Putamen (tissue), 1 donor: ENCODE measurements around the gene AP5Z1.

Source experiments
- DNase-seq: peaks from one replicate; pipeline ENCODE4 v3.0.0-alpha.2; 2016; ENCODE audit warnings: low spot score

AP5Z1 gene

DNA sequence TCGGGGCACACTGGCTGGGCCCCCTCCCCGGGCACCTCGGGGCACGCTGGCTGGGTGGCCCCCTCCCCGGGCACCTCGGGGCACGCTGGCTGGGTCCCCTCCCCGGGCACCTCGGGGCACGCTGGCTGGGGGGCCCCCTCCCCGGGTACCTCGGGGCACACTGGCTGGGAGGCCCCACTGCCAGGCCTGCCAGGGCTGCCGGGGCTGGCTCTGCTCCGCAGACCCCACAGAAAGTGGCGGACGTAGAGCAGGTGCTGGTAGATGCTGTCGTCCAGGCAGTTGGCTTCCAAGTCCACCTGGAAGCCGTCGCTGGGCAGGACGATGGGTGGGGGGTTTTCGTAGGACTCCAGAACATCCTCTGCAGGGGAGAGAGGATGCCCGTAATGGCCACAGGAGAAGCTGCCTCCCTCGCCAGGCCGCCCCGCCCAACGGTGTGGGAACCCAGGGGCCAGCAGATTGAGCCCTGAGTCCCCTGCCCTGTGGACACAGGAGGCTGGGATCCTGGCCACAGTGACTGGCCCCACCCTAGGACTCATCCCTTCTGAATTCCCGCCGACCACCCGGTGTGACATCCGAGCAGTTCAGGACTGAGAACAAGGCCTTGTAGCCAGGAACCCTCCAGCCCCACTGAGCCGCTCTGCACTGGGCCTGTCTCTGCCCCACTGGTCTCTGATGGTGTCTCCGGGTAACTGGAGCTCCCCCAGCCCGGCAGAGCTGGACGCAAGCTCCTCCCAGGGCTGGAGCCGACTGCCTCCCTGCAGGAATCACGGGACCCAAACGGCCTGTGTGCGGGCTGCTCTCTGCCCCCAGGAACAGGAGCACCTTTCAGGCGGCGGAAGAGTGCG is 28.2 kb downstream of the AP5Z1 start:
- no peak for DNase-seq

DNA sequence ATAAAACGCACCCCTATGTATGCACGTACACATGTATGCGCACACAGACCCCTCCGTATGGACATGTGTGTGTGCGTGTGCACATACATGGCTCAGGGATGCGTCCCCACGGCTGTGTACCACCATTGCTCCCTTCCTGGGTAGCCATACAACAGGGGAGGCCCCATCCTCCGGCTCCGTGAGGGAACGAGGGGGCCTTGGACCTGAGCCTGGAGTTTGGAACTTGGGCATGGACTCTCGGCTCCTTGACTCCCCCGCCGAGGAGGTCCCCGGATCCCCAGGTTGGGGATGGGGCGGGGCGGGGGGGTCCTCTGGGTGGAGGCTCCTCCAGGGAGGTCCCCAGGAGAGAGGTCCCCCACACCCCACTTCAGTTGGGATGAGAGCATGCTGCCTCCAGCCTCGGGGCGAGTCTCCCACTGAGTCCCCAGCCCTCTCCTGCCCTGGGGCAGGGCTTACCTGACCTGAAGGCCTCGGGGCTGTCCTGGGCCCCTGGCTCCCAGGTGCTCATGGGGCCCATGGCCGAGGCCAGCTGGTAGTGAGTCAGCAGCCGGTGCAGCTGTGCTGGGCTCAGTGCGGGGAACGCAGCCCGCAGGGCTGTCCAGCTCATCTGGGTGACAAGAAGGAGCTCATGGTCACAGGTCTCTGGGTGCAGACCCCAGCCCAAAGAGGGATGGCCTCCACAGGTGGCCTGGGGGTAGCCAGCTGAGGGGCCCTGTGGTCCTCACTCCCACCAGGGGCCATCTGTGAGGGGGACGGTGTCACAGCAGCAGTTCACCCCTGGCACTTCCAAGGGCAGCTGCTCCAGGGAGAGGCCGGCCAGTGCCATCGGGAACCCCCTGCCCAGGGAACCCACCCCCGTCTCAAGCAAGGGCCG is 29.9 kb downstream of the AP5Z1 start:
- DNase-seq: no peak

DNA sequence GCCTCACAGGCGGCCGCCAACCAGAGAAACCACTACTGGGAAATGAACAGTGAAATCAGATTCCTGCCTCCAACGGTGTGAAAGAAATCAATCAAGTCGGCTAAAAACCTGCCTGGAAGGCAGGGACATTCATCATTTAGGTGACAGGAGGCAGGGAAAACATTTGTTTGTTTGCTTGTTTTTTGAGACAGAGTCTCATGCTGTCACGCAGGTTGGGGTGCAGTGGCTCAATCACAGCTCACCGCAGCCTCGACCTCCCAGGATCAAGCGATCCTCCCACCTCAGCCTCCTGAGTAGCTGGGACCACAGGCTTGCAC is 30.5 kb downstream of the AP5Z1 start:
- no peak for DNase-seq

DNA sequence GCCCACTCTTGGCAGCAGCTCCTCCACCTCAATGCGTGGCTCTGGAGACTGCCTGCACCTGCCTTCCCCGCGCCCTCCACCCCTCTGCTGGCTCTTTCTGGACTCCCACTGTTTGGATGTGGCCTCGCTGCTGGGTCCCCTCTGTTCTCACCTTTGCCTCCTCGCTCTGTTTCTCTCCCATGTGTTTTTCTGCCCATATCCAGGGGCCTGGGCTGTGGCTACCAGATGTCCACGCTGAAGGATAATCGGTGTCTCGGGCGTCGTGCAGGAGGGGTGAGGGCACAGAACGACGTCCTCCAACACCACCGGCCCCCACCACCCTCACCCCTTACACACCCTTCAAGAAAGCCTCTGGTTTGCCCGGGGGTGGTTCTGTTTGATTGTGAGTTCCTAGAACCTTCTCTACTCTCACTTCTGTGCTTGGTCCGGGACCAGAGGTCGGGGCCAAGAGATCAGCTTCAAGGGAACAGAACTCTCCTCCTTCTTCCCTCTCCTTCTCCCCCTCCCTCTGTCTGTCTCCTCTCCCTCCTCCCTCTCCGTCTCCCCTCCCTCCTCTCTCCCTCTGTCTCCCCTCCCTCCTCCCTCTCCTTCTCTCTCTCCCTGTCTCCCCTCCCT is 31.7 kb downstream of the AP5Z1 start:
- DNase-seq: no peak

DNA sequence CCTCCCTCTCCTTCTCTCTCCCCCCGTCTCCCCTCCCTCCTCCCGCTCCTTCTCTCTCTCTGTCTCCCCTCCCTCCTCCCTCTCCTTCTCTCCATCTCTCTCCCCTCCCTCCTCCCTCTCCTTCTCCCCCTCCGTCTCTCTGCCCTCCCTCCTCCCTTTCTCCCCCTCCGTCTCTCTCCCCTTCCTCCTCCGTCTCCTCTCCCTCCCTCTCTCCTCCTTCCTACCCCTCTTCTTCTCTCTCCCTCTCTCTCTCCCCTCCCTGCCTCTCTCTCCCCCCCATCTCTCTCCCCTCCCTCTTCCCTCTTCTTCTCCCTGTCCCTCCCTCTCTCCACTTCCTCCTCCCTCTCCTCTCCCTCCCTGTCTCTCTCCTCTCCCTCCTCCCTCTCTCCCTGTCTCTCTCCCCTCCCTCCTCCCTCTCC is 32.2 kb downstream of the AP5Z1 start:
- no peak for DNase-seq

DNA sequence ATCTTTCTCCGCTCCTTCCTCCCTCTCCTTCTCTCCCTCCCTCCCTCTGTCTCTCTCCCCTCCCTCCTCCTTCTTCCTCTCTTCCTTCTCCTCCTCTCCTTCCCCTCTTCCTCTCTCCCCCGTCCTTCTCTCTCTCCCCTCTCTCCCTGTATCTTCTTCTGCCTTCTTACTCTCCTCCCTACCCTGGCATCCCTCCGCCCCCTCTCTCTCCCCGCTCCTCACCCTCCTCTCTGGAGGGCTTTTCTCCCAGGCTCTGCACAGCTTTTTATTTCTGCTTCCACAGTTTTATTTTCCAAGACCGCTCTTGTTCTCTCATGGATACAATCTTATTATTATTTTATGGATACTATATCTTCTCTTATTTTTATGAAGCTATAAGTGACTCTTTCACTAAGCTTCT is 32.6 kb downstream of the AP5Z1 start:
- DNase-seq: no peak

DNA sequence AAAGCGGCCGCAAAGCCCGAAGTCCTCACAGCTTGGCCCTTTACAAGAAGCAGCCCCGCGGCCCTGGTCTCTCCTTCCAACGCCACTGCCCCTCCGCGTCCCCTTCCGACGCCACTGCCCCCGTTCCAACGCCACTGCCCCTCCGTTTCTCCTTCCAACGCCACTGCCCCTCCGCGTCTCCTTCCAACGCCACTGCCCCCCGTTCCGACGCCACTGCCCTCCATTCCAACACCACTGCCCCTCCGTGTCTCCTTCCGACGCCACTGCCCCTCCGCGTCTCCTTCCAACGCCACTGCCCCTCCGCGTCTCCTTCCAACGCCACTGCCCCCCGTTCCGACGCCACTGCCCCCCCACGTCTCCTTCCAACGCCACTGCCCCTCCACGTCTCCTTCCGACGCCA is 33.1 kb downstream of the AP5Z1 start:
- DNase-seq: no peak

DNA sequence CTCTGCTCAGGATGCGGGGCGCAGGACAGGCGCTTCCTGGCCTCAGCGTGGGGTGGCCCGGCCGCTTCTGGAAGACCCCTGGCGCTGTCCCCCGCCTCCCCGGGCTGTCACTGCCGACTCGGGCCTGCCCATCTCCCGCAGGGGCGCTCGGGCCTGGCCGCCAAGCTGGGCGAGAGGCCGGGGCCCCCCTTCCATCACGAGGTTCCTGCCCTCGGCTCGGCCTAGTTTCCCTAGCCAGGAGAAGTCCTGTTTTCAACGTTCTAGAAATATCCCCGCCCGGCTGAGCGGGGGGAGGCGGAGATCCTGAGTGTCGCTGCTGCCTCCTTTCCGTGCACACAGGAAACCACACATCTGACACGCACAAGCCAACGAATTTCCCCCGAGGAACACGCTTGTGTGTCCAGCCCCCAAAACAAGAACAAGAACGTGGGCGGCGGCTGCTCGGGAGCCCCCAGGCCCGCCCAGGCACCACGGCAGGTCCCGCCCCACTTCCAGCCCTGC is 33.7 kb downstream of the AP5Z1 start:
- DNase-seq: no peak

DNA sequence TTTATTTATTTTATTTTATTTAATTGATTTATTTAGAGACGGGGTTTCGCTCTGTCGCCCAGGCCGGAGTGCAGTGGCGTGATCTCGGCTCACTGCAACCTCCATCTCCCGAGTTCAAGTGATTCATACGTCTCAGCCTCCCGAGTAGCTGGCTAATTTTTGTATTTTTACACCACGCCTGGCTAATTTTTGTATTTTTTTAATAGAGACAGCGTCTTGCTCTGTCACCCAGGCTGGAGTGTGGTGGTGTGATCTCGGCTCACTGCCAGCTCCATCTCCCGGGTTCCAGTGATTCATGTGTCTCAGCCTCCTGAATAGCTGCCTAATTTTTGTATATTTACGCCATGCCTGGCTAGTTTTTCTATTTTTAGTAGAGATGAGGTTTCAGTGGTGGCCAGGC is 34.2 kb downstream of the AP5Z1 start:
- no peak for DNase-seq

DNA sequence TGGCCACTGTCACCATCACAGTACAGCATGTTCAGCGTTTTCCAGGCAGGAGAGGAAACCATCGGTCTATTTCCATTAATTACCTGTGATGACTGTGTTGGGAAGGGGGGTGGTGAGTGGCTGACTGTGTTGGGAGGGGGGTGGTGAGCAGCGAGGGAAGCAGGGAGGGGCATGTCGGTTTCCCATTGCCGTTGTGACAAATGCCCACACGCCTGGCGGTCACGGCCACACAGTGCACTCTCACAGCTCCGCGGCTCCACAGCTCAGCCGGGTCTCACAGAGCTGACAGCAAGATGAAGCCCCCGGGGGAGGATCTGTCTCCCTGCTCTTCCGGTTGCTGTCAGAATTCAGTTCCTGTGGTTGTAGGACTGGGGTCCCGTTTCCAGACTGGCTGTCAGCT is 39.0 kb downstream of the AP5Z1 start:
- no peak for DNase-seq

DNA sequence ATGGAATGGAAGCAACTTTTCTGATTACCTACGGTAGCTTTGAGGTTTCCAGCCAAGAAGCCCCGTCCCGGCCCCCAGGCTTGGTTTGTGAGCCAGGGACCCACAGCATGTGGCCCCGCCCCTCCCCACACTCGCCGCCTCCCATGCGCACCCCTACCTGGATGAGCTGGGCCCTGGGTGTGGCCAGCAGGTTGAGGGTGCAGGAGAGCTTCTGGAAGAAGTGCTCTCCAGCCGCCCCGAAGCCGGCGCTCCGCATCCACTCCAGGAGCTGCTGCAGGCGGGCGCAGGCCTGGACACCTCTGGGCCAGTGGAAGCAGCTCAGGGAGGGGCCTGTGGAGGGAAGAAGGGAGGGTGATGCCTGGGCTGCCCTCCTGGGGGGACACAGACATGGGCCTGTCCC is 39.7 kb downstream of the AP5Z1 start:
- DNase-seq: no peak

DNA sequence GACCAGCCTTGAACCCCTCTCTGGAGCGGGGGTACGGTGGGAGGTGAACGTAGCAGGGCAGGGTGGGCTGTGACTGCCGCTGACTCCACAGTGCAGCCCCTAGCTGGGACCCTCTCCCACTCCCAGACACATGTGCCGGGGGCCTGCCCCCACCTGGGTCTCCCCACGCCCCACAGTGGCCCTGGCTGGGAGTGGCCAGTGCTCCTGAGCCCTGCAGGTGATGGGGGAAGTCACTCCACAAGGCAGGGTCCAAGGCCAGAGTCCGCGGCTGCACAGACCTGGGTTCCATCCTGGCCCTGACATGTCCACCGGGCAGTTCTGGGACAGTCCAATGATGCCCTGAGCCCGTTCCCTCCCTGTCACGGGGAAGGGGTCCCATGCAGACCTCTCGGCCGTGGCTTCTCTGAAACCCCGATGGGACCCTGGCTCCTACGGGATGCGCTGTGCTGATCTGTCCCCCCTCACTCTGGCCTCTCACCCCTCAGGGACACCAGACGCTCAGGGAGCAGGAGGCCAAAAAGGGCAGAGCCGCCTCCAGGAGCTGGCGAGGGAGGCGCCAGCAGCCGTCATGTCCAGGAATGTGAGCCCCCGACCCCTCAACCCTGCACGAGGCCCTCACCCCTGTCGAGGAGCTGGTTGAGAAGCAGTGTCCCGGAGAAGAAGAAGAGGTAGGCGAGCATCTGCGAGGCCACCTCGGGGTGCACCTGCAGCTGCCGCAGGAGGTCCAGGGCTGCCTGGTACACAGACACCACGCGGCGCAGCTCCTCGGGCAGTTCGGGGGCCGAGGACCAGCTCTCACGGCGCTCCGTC is 40.4 kb downstream of the AP5Z1 start:
- DNase-seq: no peak

DNA sequence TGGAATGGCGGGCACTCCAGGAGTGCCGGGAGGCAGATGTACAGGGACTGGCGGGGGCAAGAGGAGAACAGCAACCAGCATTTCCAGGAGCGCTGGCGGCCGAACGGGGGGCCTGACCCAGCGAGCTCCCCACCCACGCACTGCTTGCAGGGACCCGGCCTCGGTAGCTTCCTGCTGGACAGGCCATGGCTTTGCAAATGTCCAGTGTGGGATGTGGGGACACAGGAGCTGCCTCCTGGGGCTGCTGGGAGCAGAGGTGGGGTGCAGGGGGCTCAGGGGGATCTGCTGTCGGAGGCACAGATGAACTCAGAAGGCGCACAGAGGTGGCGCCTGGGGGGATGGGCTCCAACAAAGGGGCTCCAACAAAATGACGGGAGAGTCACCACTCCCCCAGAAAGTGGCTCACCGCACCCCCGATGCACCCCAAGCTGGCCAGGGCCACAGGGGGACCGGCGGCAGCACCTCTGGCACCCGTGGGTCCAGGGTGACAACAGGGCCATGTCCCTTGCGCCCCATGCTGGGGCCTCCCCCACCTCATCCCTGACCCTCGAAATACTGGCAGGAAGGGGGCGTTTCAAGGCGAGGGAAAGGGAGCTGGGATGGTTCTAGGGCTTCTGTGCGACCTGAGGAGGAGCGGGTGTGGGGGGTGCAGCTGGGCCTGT is 41.1 kb downstream of the AP5Z1 start:
- no peak for DNase-seq

DNA sequence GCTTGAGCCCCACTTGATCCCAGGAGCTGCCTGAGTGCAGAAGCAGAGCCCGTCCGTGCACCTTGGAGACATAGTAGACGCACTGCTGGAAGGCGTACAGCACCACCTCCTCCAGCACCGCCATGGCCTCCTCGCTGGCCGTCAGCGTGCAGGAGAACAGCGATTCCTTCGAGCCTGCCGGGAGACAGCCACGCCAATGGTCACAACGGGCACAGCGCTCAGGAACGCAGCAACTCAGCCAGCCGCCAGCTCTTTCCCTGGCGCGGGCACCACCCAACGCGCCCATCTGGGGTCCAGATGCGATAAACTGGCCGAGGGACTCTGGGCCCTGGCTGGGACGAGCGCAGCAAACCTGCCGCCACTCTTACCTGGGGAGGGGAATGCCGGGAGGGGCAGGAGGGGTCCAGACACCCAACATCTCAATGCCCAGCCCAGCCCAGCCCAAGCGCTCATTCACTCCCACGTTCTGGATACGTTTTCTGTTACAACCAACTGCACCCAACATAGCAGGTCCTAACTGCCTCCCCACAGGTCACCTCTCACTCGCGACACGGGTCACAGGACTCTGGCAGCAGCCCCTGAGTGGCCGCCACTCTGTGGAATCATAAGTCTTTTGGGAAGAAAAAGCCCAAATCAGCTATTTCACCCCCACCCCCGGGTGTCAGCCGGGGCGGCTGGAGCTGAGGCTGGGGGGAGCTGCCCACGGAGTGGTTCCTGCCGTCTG is 41.9 kb downstream of the AP5Z1 start:
- DNase-seq: no peak

DNA sequence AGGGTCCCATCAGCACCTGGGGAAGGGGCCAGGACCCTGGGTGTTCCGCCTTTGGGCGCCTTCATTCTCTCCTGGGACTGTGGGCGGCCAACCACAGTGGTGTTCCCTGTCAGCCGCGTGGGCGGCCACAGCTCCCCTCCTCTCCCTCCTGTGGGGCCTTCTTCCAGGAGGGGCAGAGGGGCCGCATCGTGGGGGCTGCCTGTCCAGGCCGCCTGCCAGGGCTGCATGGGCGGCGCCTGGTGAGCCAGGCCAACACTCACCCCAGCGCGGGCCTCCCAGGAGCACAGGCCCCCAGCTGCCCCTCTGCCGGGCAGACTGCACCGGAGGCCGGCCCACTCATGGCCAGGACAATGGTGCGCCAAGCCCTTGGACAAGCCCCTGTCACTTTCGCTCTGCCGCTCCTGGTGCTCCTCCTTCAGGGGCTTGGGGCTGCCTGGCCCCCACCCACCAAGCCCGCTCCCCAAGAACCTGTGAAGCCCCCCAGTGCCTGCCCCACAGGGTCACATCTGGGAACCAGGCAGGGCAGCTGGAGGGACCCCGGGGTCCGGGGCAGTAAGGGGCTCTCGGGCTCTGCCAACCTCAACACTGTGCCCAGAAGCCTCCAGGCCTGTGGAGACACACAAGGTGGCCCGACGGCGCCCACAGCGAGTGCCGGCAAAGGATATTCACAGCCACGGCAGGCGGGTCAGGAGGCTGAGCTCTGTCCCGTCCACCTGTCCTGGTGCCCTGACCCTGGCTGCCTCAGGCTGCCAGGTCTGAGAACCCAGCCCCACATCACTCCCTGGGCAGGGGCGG is 42.8 kb downstream of the AP5Z1 start:
- DNase-seq: no peak

DNA sequence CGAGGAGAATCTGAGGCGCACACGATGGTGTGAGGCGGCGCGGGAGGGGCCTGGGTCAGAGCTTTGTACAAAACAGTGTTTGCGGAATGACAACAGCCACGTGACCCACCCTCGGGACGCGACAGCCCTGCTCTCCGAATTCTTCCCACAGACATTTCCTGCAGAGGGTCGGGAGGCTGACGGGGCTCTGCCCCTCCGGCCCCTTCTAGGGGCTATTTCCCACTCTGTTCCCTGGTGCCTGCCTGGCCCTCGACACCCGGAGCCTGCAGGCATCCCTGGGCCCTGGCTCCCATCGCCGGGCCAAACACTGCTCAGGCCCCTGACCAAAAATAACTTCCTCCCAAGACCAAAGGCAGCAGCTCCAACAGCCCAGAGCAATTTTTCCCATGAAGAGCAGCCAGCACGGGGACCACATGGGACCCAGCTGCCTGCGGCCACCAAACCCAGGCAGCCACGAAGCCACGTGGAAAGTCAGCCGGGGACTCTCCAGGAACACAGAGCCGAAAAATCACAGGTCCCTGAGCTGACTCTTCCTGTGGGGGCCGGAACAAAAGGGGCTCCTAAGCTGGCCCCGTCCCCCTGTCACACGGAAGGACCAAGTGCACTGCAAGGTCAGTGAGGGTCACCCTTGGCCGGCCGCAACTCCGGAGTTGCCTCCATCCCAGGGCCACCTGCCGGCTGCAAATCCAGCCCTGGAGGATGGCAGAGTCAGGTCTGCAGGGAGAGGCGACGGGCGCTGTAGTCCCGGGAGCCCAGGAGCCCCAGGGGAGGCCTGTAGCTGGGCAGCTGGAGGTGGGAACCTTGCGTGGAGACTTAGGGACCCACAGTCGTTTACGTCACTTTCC is 44.4 kb downstream of the AP5Z1 start:
- no peak for DNase-seq

DNA sequence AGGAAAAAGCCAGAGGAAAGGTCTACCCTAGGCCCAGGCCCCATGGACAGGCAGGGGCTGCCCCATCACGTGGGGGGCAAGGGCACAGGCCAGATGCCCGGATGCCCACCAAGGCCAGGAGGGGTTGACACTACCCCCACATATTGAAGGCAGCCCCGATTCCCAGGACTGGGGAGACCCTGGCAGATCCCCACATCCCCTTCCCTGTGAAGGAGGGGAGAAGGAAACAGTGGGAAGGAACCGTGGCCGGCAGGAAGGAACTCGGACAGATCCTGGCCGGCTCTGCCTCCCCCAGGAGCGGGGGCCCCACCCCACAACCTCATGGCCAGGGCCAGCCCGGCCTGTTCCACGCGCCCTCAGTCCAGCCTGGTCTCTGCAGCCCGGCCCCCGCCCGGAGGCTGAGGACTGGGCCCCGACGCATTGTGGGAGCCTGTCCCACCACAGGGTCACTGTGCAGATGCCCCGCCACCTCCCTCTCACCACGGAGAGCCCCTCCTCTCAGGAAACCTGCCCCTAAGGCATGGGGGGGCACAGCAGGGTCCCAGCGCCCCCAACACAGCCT is 45.1 kb downstream of the AP5Z1 start:
- no peak for DNase-seq

DNA sequence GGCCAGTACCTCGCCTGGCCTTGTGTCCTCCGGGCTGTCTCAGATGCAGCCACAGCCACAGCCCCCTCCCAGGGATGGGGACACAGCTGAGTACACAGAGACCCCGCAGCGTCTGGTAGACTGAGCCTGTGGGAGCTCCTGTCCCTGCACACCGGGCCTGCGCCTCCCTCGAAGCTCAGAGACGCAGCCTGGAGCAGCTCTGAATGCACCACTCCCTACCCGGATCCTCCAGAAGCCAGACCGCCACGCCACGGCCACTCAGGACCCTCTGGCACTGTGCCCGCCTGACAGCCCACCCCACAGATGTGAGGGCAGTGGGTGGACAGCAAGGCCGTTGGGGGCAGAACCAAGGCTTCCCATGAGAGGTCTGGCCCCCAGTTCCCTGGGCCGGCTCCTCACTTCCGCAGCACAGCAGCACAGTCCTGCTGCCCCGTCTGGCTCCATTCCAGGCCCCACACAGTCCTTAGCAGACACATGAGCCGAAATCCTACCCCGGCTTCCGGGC is 45.6 kb downstream of the AP5Z1 start:
- DNase-seq: no peak
